ENCODE measurements around the gene APOBEC3H.

- no peak for TF ChIP-seq EP300 (IDR thresholded peaks at IDR 0.05)
- no peak for TF ChIP-seq CTCF (IDR thresholded peaks at IDR 0.05)
- no peak for TF ChIP-seq POLR2A (IDR thresholded peaks at IDR 0.05; ENCODE audit: low read depth)
Measured at GRCh38 chr22:39115570-39115969, 18.5 kb downstream of the APOBEC3H start.

Data from esophagus muscularis mucosa (tissue), 4 donors.